WTC11 (cell line): ENCODE measurements around the gene MOCS1. TPM values are rescaled to one million over a fixed set of nuclear protein-coding genes. Genes with fewer than 3 reads are reported as not detected.

ENCODE experiments used
- ATAC-seq: fragments of 200-7000 bp; cut with Tn5 transposase; 2 replicates; pipeline ENCODE4 v1.10.0; 2021; ENCODE audit warnings: mild to moderate bottlenecking, moderate library complexity
- CTCF ChIA-PET: fragments of 300-600 bp; sonication (Branson Sonifier 250); formaldehyde crosslinking; loops from one replicate; lab custom pipeline; 2021; ENCODE audit warnings: antibody characterized with exemption; lab: Charles Lee
- POLR2A ChIA-PET: fragments of 350-600 bp; sonication (Branson Sonifier 250); formaldehyde crosslinking; loops from one replicate; lab custom pipeline; 2021; ENCODE audit warnings: antibody characterized with exemption; lab: Charles Lee
- DNase-seq: peaks from one replicate; pipeline ENCODE4 v3.0.0; 2021; ENCODE audit warnings: low spot score
- H3K27ac Mint-ChIP-seq: 2 replicates; pipeline ENCODE4 v1.8.0; 2021; ENCODE audit warnings: mixed read lengths
- H3K27me3 Mint-ChIP-seq: 2 replicates; pipeline ENCODE4 v1.8.0; 2021; ENCODE audit warnings: low read depth, mild to moderate bottlenecking, moderate library complexity, mixed read lengths
- H3K36me3 Mint-ChIP-seq: 2 replicates; pipeline ENCODE4 v1.8.0; 2021; ENCODE audit warnings: mixed read lengths
- H3K4me1 Mint-ChIP-seq: 2 replicates; pipeline ENCODE4 v1.8.0; 2022; ENCODE audit warnings: mixed read lengths
- H3K4me3 Mint-ChIP-seq: 2 replicates; pipeline ENCODE4 v1.8.0; 2021; ENCODE audit warnings: mild to moderate bottlenecking, moderate library complexity, mixed read lengths
- H3K9me3 Mint-ChIP-seq: 2 replicates; pipeline ENCODE4 v1.8.0; 2021; ENCODE audit warnings: mixed read lengths
- ESRRA ChIP-seq: sonication (generic); formaldehyde crosslinking; IDR thresholded peaks from 2 replicates; pipeline ENCODE4 v1.8.1; 2022; ENCODE audit warnings: mild to moderate bottlenecking, missing genetic modification reagents, borderline replicate concordance
- FOXK1 ChIP-seq: sonication (generic); formaldehyde crosslinking; IDR thresholded peaks from 2 replicates; pipeline ENCODE4 v1.8.0; 2022; ENCODE audit warnings: mild to moderate bottlenecking, moderate library complexity, missing genetic modification reagents
- FOXP4 ChIP-seq: sonication (generic); formaldehyde crosslinking; IDR thresholded peaks from 2 replicates; pipeline ENCODE4 v1.8.0; 2022; ENCODE audit warnings: mild to moderate bottlenecking, missing genetic modification reagents
- NFE2L1 ChIP-seq: sonication (generic); formaldehyde crosslinking; IDR thresholded peaks from 2 replicates; pipeline ENCODE4 v1.8.1; 2023; ENCODE audit warnings: missing genetic modification reagents
- RORB ChIP-seq: fragments of 250-450 bp; sonication (Bioruptor Pico); IDR thresholded peaks from 2 replicates; pipeline ENCODE4 v1.9.0; 2021; ENCODE audit warnings: mild to moderate bottlenecking
- SMAD3 ChIP-seq: sonication (generic); formaldehyde crosslinking; IDR thresholded peaks from 2 replicates; pipeline ENCODE4 v1.8.0; 2022; ENCODE audit warnings: missing genetic modification reagents, mild to moderate bottlenecking, borderline replicate concordance
- TP53 ChIP-seq: sonication (generic); formaldehyde crosslinking; IDR thresholded peaks from 2 replicates; pipeline ENCODE4 v1.8.1; 2023; ENCODE audit warnings: mild to moderate bottlenecking, missing genetic modification reagents
- USF2 ChIP-seq: sonication (generic); formaldehyde crosslinking; IDR thresholded peaks from 2 replicates; pipeline ENCODE4 v1.8.1; 2023; ENCODE audit warnings: mild to moderate bottlenecking, missing genetic modification reagents, moderate library complexity
- ZNF138 ChIP-seq: sonication (generic); formaldehyde crosslinking; conservative IDR thresholded peaks from 2 replicates; pipeline ENCODE4 v1.8.1; 2022; ENCODE audit warnings: mild to moderate bottlenecking, moderate library complexity, missing genetic modification reagents
- ZNF263 ChIP-seq: sonication (generic); formaldehyde crosslinking; IDR thresholded peaks from 2 replicates; pipeline ENCODE4 v1.8.1; 2022; ENCODE audit warnings: low read depth, mild to moderate bottlenecking, moderate library complexity, missing genetic modification reagents
- ZNF396 ChIP-seq: fragments of 250-450 bp; sonication (Bioruptor Pico); IDR thresholded peaks from 2 replicates; pipeline ENCODE4 v1.8.0; 2021; ENCODE audit warnings: mild to moderate bottlenecking, moderate library complexity, borderline replicate concordance
- total RNA-seq: library from RNA; stranded (reverse); gene quantifications from 3 replicates; pipeline ENCODE4 v1.2.3, GENCODE V29; 2021
- TF ChIP-seq, protein P1 (sequence below): sonication (generic); formaldehyde crosslinking; IDR thresholded peaks from 2 replicates; pipeline ENCODE4 v1.8.1; 2023; ENCODE audit warnings: mild to moderate bottlenecking, missing genetic modification reagents
- TF ChIP-seq, protein P2 (sequence below): sonication (generic); formaldehyde crosslinking; IDR thresholded peaks from 2 replicates; pipeline ENCODE4 v1.8.0; 2022; ENCODE audit warnings: mild to moderate bottlenecking, missing genetic modification reagents
- TF ChIP-seq, protein P3 (sequence below): fragments of 250-450 bp; sonication (Bioruptor Pico); IDR thresholded peaks from 2 replicates; pipeline ENCODE4 v2.1.2; 2022; ENCODE audit warnings: mild to moderate bottlenecking, moderate library complexity
- TF ChIP-seq, protein P4 (sequence below): sonication (generic); formaldehyde crosslinking; IDR thresholded peaks from 2 replicates; pipeline ENCODE4 v1.8.1; 2022; ENCODE audit warnings: low read depth, mild to moderate bottlenecking, moderate library complexity, missing genetic modification reagents, borderline replicate concordance

Gene MOCS1
- total RNA-seq, 1 experiment from 2014 or later, result 18.5 TPM

DNA sequence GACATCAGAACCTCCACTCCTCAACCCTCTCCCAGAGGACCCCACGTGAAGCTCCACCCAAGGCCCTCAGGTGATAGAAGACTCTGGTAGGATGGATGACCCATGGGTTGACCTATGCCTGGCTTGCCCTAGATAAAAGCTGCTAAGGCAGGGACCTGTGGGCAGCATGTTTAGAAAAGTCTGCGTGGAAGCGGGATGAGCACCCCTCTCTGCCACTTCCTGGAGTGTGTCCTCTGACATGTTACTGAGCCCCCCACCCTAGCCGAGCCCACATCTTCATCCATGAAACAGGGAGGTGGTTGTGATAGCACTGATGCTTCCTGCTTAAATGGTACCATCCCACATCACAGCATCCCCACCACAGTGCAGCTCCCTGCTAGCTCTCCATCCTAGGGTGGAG is 21.8 kb downstream of the MOCS1 start:
- CTCF ChIA-PET, result no interaction called here
- no peak for TF ChIP-seq FOXK1 (CRISPR knock-in tag)
- TF ChIP-seq ESRRA (CRISPR knock-in tag), result no peak
- no peak for TF ChIP-seq USF2
- no peak for TF ChIP-seq SMAD3 (CRISPR knock-in tag)
- TF ChIP-seq, protein P1, sequence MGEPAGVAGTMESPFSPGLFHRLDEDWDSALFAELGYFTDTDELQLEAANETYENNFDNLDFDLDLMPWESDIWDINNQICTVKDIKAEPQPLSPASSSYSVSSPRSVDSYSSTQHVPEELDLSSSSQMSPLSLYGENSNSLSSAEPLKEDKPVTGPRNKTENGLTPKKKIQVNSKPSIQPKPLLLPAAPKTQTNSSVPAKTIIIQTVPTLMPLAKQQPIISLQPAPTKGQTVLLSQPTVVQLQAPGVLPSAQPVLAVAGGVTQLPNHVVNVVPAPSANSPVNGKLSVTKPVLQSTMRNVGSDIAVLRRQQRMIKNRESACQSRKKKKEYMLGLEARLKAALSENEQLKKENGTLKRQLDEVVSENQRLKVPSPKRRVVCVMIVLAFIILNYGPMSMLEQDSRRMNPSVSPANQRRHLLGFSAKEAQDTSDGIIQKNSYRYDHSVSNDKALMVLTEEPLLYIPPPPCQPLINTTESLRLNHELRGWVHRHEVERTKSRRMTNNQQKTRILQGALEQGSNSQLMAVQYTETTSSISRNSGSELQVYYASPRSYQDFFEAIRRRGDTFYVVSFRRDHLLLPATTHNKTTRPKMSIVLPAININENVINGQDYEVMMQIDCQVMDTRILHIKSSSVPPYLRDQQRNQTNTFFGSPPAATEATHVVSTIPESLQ, result no peak
- no peak for TF ChIP-seq NFE2L1 (CRISPR knock-in tag)
- TF ChIP-seq, protein P2, sequence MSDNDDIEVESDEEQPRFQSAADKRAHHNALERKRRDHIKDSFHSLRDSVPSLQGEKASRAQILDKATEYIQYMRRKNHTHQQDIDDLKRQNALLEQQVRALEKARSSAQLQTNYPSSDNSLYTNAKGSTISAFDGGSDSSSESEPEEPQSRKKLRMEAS (CRISPR knock-in tag), result no peak
- no peak for TF ChIP-seq TP53 (CRISPR knock-in tag)
- Mint-ChIP-seq H3K9me3 (no peaks in the 10 kb centered on the region), H3K4me1 (0 out of 2 replicates have a peak, but pooled peaks cover 2% of the 10 kb centered on the region), H3K27me3 (no peaks in the 10 kb centered on the region), H3K4me3 (no peak overlapping the region), H3K36me3 (peaks cover 17% of the 10 kb centered on the region), H3K27ac (no peak overlapping the region)
- no peak for ATAC-seq
- no peak for DNase-seq
- POLR2A ChIA-PET, result no interaction called here

DNA sequence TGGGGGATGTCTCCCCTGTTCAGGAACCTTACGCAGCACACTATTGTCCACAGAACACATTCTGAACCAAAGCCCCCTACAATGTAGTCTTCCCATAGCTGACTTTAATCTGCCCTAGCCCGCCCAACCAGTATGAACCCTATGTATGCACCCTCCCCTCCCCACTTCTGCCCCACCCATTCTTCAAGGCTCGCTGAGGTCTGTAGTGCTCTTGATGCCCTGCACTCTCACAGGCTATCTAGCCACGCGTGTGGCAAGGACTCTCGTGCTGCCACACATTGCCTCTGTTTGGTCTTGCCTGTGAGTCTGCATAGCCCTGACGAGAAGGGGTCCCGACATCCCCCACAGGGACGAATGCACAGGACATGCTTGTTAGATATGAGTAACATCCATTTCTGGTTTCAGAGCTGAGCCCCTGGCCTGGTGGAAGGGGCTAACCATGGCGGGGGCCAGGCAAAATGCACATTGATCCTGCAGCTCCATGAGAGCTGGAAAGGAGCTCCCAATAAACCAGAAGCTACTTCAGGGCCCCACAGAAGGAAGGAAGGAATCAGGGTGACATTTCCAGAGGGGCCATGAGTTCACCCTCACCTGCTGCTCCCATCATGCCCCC is 22.6 kb downstream of the MOCS1 start:
- DNase-seq, result no peak
- H3K4me1 Mint-ChIP-seq, result no peaks in the 10 kb centered on the region
- TF ChIP-seq RORB (no peak), ZNF263 (CRISPR knock-in tag) (no peak), FOXP4 (CRISPR knock-in tag) (no peak)
- ChIA-PET CTCF (no interaction called here), POLR2A (no interaction called here)
- no peaks in the 10 kb centered on the region for H3K27me3 Mint-ChIP-seq
- H3K36me3 Mint-ChIP-seq, result peaks cover 25% of the 10 kb centered on the region
- no peaks in the 10 kb centered on the region for H3K9me3 Mint-ChIP-seq
- no peak overlapping the region for H3K27ac Mint-ChIP-seq
- no peak for ATAC-seq
- H3K4me3 Mint-ChIP-seq, result no peak overlapping the region

- Mint-ChIP-seq H3K27ac (no peak overlapping the region), H3K9me3 (no peaks in the 10 kb centered on the region), H3K4me1 (no peaks in the 10 kb centered on the region), H3K4me3 (no peak overlapping the region), H3K36me3 (peaks cover 28% of the 10 kb centered on the region), H3K27me3 (no peaks in the 10 kb centered on the region)
- TF ChIP-seq, protein P3, sequence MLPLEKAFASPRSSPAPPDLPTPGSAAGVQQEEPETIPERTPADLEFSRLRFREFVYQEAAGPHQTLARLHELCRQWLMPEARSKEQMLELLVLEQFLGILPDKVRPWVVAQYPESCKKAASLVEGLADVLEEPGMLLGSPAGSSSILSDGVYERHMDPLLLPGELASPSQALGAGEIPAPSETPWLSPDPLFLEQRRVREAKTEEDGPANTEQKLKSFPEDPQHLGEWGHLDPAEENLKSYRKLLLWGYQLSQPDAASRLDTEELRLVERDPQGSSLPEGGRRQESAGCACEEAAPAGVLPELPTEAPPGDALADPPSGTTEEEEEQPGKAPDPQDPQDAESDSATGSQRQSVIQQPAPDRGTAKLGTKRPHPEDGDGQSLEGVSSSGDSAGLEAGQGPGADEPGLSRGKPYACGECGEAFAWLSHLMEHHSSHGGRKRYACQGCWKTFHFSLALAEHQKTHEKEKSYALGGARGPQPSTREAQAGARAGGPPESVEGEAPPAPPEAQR (CRISPR knock-in tag), result no peak
- TF ChIP-seq, protein P4, sequence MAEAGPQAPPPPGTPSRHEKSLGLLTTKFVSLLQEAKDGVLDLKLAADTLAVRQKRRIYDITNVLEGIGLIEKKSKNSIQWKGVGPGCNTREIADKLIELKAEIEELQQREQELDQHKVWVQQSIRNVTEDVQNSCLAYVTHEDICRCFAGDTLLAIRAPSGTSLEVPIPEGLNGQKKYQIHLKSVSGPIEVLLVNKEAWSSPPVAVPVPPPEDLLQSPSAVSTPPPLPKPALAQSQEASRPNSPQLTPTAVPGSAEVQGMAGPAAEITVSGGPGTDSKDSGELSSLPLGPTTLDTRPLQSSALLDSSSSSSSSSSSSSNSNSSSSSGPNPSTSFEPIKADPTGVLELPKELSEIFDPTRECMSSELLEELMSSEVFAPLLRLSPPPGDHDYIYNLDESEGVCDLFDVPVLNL (CRISPR knock-in tag), result no peak
- no peak for TF ChIP-seq ZNF138 (CRISPR knock-in tag)
- no peak for TF ChIP-seq ZNF396 (CRISPR knock-in tag)
- CTCF ChIA-PET, result interaction anchor here (0.7 to 1.0 kb wide), 2 partner anchors 18 to 120 kb away, joined by 3 read pairs; no protein-coding TSS in a partner anchor
- no peak for DNase-seq
- no peak for ATAC-seq
- POLR2A ChIA-PET, result no interaction called here
Observed at GRCh38 chr6:39910744-39911143, 23.5 kb downstream of the MOCS1 start.
